Caco-2 (cell line): ENCODE data around the gene BDKRB2. TPM values are rescaled to one million over a fixed set of nuclear protein-coding genes. Genes with fewer than 3 reads are reported as not detected.

Experiments used
- BruUV-seq: library from RNA; stranded (reverse); fragments of 400-500 nt; replicated peaks from 2 replicates; lab custom pipeline; 2021; lab: Mats Ljungman, UMichigan
- CTCF ChIA-PET: fragments of 300-600 bp; sonication (Branson Sonifier 250); formaldehyde crosslinking; loops from one replicate; lab custom pipeline; 2022; ENCODE audit warnings: antibody characterized with exemption; lab: Charles Lee
- POLR2A ChIA-PET: fragments of 300-600 bp; sonication (Branson Sonifier 250); formaldehyde crosslinking; loops from one replicate; lab custom pipeline; 2022; ENCODE audit warnings: antibody characterized with exemption; lab: Charles Lee
- DNase-seq, 2 experiments: peaks; one replicate each; pipeline versions ENCODE4 v3.0.0 to v3.0.0-alpha.2; 2020 to 2022
- H3K27me3 ChIP-seq: replicated peaks from 2 replicates; pipeline ENCODE4 v1.6.0; 2011; ENCODE audit warnings: low read length; ENCODE audit not compliant: control insufficient read depth, insufficient read depth
- H3K36me3 ChIP-seq: 2 replicates; pipeline ENCODE4 v1.5.1; 2011; ENCODE audit warnings: low read length; ENCODE audit not compliant: control insufficient read depth, insufficient read depth
- H3K4me1 ChIP-seq: fragments of 250-450 bp; sonication (Bioruptor Pico); 2 replicates; pipeline ENCODE4 v1.5.1; 2020; ENCODE audit warnings: mild to moderate bottlenecking
- H3K4me3 ChIP-seq: 2 replicates; pipeline ENCODE4 v1.5.1; 2011; ENCODE audit warnings: low read depth, mild to moderate bottlenecking, control low read depth, low read length
- H3K9me3 ChIP-seq: fragments of 250-450 bp; sonication (Bioruptor Pico); 2 replicates; pipeline ENCODE4 v1.5.1; 2020; ENCODE audit warnings: mild to moderate bottlenecking, moderate library complexity
- H3K27ac Mint-ChIP-seq: one replicate; pipeline ENCODE4 v1.8.0; 2022; ENCODE audit warnings: mixed read lengths; ENCODE audit not compliant: unreplicated experiment
- H3K27me3 Mint-ChIP-seq: one replicate; pipeline ENCODE4 v1.8.0; 2022; ENCODE audit warnings: mixed read lengths; ENCODE audit not compliant: insufficient read depth, unreplicated experiment
- H3K36me3 Mint-ChIP-seq: one replicate; pipeline ENCODE4 v1.8.0; 2022; ENCODE audit warnings: mild to moderate bottlenecking, mixed read lengths; ENCODE audit not compliant: insufficient read depth, unreplicated experiment
- H3K4me1 Mint-ChIP-seq: one replicate; pipeline ENCODE4 v1.8.0; 2022; ENCODE audit warnings: low read depth, mixed read lengths; ENCODE audit not compliant: unreplicated experiment
- H3K4me3 Mint-ChIP-seq: one replicate; pipeline ENCODE4 v1.8.0; 2022; ENCODE audit warnings: mild to moderate bottlenecking, moderate library complexity, mixed read lengths; ENCODE audit not compliant: unreplicated experiment
- H3K9me3 Mint-ChIP-seq: one replicate; pipeline ENCODE4 v1.8.0; 2022; ENCODE audit warnings: mixed read lengths; ENCODE audit not compliant: unreplicated experiment
- CTCF ChIP-seq, 2 experiments: fragments of 200-600 bp in 1 of 2; IDR thresholded peaks; 1 replicate in 1 of 2; 2 replicates in 1 of 2; pipeline versions ENCODE4 v1.5.1 to v1.8.0; 2011 to 2022; ENCODE audit warnings: antibody characterized with exemption in 1 of 2, control low read depth in 1 of 2, inconsistent platforms in 1 of 2, low read depth in 1 of 2, low read length in 1 of 2, mild to moderate bottlenecking in 1 of 2, moderate library complexity in 1 of 2; ENCODE audit not compliant: insufficient read depth in 1 of 2, severe bottlenecking in 1 of 2, unreplicated experiment in 1 of 2
- intact Hi-C: fragments of 100-400 bp; cut with micrococcal nuclease; formaldehyde crosslinking; loops from one replicate; pipeline ENCODE4 v1.10.0; 2022; ENCODE audit not compliant: unreplicated experiment
- total RNA-seq: library from RNA; stranded (reverse); gene quantifications from 2 replicates; pipeline ENCODE4 v1.2.3, GENCODE V29; 2022

Gene BDKRB2
- total RNA-seq, 1 experiment from 2014 or later: 2.0 TPM

DNA sequence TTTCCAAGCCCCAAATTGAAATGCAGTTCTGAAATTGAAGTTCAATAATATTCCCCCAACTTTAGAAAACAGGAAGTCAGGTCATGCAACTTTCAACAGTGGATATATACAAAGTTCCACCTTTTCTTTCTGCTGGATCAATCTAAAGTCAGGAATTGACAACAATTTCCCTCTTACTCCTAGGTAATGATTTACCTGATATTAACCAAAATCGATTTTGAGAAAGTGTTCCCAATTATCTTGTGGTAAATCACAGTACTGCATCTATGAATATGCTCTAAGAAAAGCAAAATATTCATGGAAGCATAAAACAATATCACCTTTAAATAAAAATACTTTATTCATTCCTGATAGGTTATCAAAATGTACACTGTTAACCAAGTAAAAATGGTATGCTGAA is 79.8 kb downstream of the BDKRB2 start:
- peaks cover 14% of the 10 kb centered on the region for H3K36me3 Mint-ChIP-seq
- TF ChIP-seq CTCF (IDR thresholded peaks at IDR 0.05; ENCODE audit: insufficient read depth in 1 of 2, low read depth in 1 of 2, low read length in 1 of 2, severe bottlenecking in 1 of 2, unreplicated experiment in 1 of 2): no peak
- POLR2A ChIA-PET: no interaction called here
- Histone ChIP-seq H3K27me3 (no peaks in the 10 kb centered on the region), H3K4me3 (no peak overlapping the region), H3K36me3 (peaks cover under 1% of the 10 kb centered on the region; the same call in 1 of the 2 replicates), H3K9me3 (no peaks in the 10 kb centered on the region), H3K4me1 (peaks cover 9% of the 10 kb centered on the region)
- no peaks in the 10 kb centered on the region for H3K27me3 Mint-ChIP-seq
- no peak overlapping the region for H3K27ac Mint-ChIP-seq
- CTCF ChIA-PET: no interaction called here
- no peaks in the 10 kb centered on the region for H3K9me3 Mint-ChIP-seq
- H3K4me1 Mint-ChIP-seq: peaks cover 7% of the 10 kb centered on the region
- no TSS peak for BruUV-seq
- H3K4me3 Mint-ChIP-seq: no peak overlapping the region
- intact Hi-C loops: no loop called here
- no peak for DNase-seq

DNA sequence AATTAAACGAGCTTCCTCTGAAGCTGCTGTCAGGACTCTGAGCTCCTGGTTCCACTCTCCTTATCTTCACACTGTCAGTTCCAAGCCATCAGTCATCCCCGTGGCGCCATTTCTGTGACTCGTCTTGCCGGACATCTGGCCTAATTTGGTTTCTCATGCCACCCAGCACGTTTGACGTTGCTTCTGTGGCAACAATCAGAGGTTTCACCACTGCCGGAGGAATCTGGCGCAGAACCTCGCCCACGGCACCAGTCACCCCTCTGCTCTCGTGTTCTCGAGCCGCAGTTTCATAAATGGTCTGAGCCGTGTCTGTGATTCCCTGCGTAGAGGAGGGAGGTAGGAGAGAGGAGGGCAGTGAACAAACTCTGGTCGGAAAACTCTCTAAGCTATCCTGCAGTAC is 81.0 kb downstream of the BDKRB2 start:
- no TSS peak for BruUV-seq
- no peaks in the 10 kb centered on the region for H3K27me3 ChIP-seq
- peaks cover 12% of the 10 kb centered on the region for H3K36me3 Mint-ChIP-seq
- CTCF ChIA-PET: no interaction called here
- H3K4me1 ChIP-seq: no peaks in the 10 kb centered on the region
- TF ChIP-seq CTCF (IDR thresholded peaks at IDR 0.05; ENCODE audit: insufficient read depth in 1 of 2, low read depth in 1 of 2, low read length in 1 of 2, severe bottlenecking in 1 of 2, unreplicated experiment in 1 of 2): no peak
- intact Hi-C loops: no loop called here
- peak overlapping the region; percentile 59 for H3K27ac Mint-ChIP-seq
- H3K9me3 ChIP-seq: no peaks in the 10 kb centered on the region
- no peaks in the 10 kb centered on the region for H3K27me3 Mint-ChIP-seq
- H3K36me3 ChIP-seq: peaks cover 1% of the 10 kb centered on the region; the same call in 1 of the 2 replicates
- no peak for DNase-seq
- H3K4me1 Mint-ChIP-seq: no peaks in the 10 kb centered on the region
- H3K4me3 Mint-ChIP-seq: no peak overlapping the region
- H3K9me3 Mint-ChIP-seq: no peaks in the 10 kb centered on the region
- H3K4me3 ChIP-seq: no peak overlapping the region
- POLR2A ChIA-PET: no interaction called here

- ChIA-PET CTCF (no interaction called here), POLR2A (no interaction called here)
- intact Hi-C loops: no loop called here
These were observed 81.6 kb downstream of the BDKRB2 start for GRCh38 chr14:96286251-96286650.

More at GRCh38 chr14:96286251-96286650, 81.6 kb downstream of the BDKRB2 start:
- Histone ChIP-seq H3K4me1 (no peaks in the 10 kb centered on the region), H3K9me3 (no peaks in the 10 kb centered on the region), H3K27me3 (no peaks in the 10 kb centered on the region), H3K36me3 (peaks cover 1% of the 10 kb centered on the region; the same call in 1 of the 2 replicates), H3K4me3 (no peak overlapping the region)
- H3K4me1 Mint-ChIP-seq: no peaks in the 10 kb centered on the region
- H3K9me3 Mint-ChIP-seq: no peaks in the 10 kb centered on the region
- no peaks in the 10 kb centered on the region for H3K27me3 Mint-ChIP-seq
- H3K27ac Mint-ChIP-seq: no peak overlapping the region
- DNase-seq: no peak
- BruUV-seq: no TSS peak
- H3K4me3 Mint-ChIP-seq: no peak overlapping the region
- TF ChIP-seq CTCF (IDR thresholded peaks at IDR 0.05; ENCODE audit: insufficient read depth in 1 of 2, low read depth in 1 of 2, low read length in 1 of 2, severe bottlenecking in 1 of 2, unreplicated experiment in 1 of 2): no peak
- H3K36me3 Mint-ChIP-seq: peaks cover 12% of the 10 kb centered on the region
